WTC11 (cell line): ENCODE results near the gene TJAP1. TPM values are rescaled to one million over a fixed set of nuclear protein-coding genes. Genes with fewer than 3 reads are reported as not detected.

Source experiments
- ATAC-seq: fragments of 200-7000 bp; cut with Tn5 transposase; 2 replicates; pipeline ENCODE4 v1.10.0; 2021; ENCODE audit warnings: mild to moderate bottlenecking, moderate library complexity
- CTCF ChIA-PET: fragments of 300-600 bp; sonication (Branson Sonifier 250); formaldehyde crosslinking; loops from one replicate; lab custom pipeline; 2021; ENCODE audit warnings: antibody characterized with exemption; lab: Charles Lee
- POLR2A ChIA-PET: fragments of 350-600 bp; sonication (Branson Sonifier 250); formaldehyde crosslinking; loops from one replicate; lab custom pipeline; 2021; ENCODE audit warnings: antibody characterized with exemption; lab: Charles Lee
- DNase-seq: peaks from one replicate; pipeline ENCODE4 v3.0.0; 2021; ENCODE audit warnings: low spot score
- H3K27ac Mint-ChIP-seq: 2 replicates; pipeline ENCODE4 v1.8.0; 2021; ENCODE audit warnings: mixed read lengths
- H3K27me3 Mint-ChIP-seq: 2 replicates; pipeline ENCODE4 v1.8.0; 2021; ENCODE audit warnings: low read depth, mild to moderate bottlenecking, moderate library complexity, mixed read lengths
- H3K36me3 Mint-ChIP-seq: 2 replicates; pipeline ENCODE4 v1.8.0; 2021; ENCODE audit warnings: mixed read lengths
- H3K4me1 Mint-ChIP-seq: 2 replicates; pipeline ENCODE4 v1.8.0; 2022; ENCODE audit warnings: mixed read lengths
- H3K4me3 Mint-ChIP-seq: 2 replicates; pipeline ENCODE4 v1.8.0; 2021; ENCODE audit warnings: mild to moderate bottlenecking, moderate library complexity, mixed read lengths
- H3K9me3 Mint-ChIP-seq: 2 replicates; pipeline ENCODE4 v1.8.0; 2021; ENCODE audit warnings: mixed read lengths
- ARID4B ChIP-seq: sonication (generic); formaldehyde crosslinking; IDR thresholded peaks from 2 replicates; pipeline ENCODE4 v1.8.0; 2023; ENCODE audit warnings: missing genetic modification reagents, mild to moderate bottlenecking, borderline replicate concordance
- ATF1 ChIP-seq: sonication (generic); formaldehyde crosslinking; IDR thresholded peaks from 2 replicates; pipeline ENCODE4 v1.8.1; 2023; ENCODE audit warnings: mild to moderate bottlenecking, moderate library complexity, missing genetic modification reagents
- ATF2 ChIP-seq: sonication (generic); formaldehyde crosslinking; IDR thresholded peaks from 2 replicates; pipeline ENCODE4 v1.8.1; 2022; ENCODE audit warnings: low read depth, missing genetic modification reagents, borderline replicate concordance
- ATF6 ChIP-seq: sonication (generic); formaldehyde crosslinking; IDR thresholded peaks from 2 replicates; pipeline ENCODE4 v1.8.1; 2023; ENCODE audit warnings: mild to moderate bottlenecking, missing genetic modification reagents
- CTCF ChIP-seq: fragments of 200-600 bp; IDR thresholded peaks from 2 replicates; pipeline ENCODE4 v1.8.0; 2022; ENCODE audit warnings: antibody characterized with exemption
- E2F1 ChIP-seq: sonication (generic); formaldehyde crosslinking; IDR thresholded peaks from 2 replicates; pipeline ENCODE4 v1.8.0; 2022; ENCODE audit warnings: mild to moderate bottlenecking, missing genetic modification reagents
- E2F5 ChIP-seq: sonication (generic); formaldehyde crosslinking; IDR thresholded peaks from 2 replicates; pipeline ENCODE4 v1.8.1; 2022; ENCODE audit warnings: mild to moderate bottlenecking, moderate library complexity, missing genetic modification reagents
- FOXJ3 ChIP-seq: sonication (generic); formaldehyde crosslinking; IDR thresholded peaks from 2 replicates; pipeline ENCODE4 v1.9.0; 2021; ENCODE audit warnings: missing genetic modification reagents, mild to moderate bottlenecking, borderline replicate concordance
- FOXK1 ChIP-seq: sonication (generic); formaldehyde crosslinking; IDR thresholded peaks from 2 replicates; pipeline ENCODE4 v1.8.0; 2022; ENCODE audit warnings: mild to moderate bottlenecking, moderate library complexity, missing genetic modification reagents
- FOXP1 ChIP-seq: sonication (generic); formaldehyde crosslinking; IDR thresholded peaks from 2 replicates; pipeline ENCODE4 v1.8.0; 2022; ENCODE audit warnings: missing genetic modification reagents, mild to moderate bottlenecking, moderate library complexity, borderline replicate concordance
- FOXP4 ChIP-seq: sonication (generic); formaldehyde crosslinking; IDR thresholded peaks from 2 replicates; pipeline ENCODE4 v1.8.0; 2022; ENCODE audit warnings: mild to moderate bottlenecking, missing genetic modification reagents
- GABPB1 ChIP-seq: sonication (generic); formaldehyde crosslinking; IDR thresholded peaks from 2 replicates; pipeline ENCODE4 v1.8.1; 2023; ENCODE audit warnings: mild to moderate bottlenecking, missing genetic modification reagents
- IRF2 ChIP-seq: sonication (generic); formaldehyde crosslinking; IDR thresholded peaks from 2 replicates; pipeline ENCODE4 v1.8.0; 2022; ENCODE audit warnings: low read depth, missing genetic modification reagents, borderline replicate concordance
- MAX ChIP-seq: sonication (generic); formaldehyde crosslinking; IDR thresholded peaks from 2 replicates; pipeline ENCODE4 v1.8.0; 2022; ENCODE audit warnings: mild to moderate bottlenecking, missing genetic modification reagents
- NFE2L1 ChIP-seq: sonication (generic); formaldehyde crosslinking; IDR thresholded peaks from 2 replicates; pipeline ENCODE4 v1.8.1; 2023; ENCODE audit warnings: missing genetic modification reagents
- NR2C2 ChIP-seq: sonication (generic); formaldehyde crosslinking; IDR thresholded peaks from 2 replicates; pipeline ENCODE4 v1.8.0; 2022; ENCODE audit warnings: mild to moderate bottlenecking, missing genetic modification reagents
- PRRX2 ChIP-seq: fragments of 250-450 bp; sonication (Bioruptor Pico); IDR thresholded peaks from 2 replicates; pipeline ENCODE4 v1.8.0; 2021; ENCODE audit warnings: mild to moderate bottlenecking
- RELA ChIP-seq: sonication (generic); formaldehyde crosslinking; IDR thresholded peaks from 2 replicates; pipeline ENCODE4 v1.8.1; 2022; ENCODE audit warnings: missing genetic modification reagents, mild to moderate bottlenecking, borderline replicate concordance
- TCF7 ChIP-seq: sonication (generic); formaldehyde crosslinking; IDR thresholded peaks from 2 replicates; pipeline ENCODE4 v1.8.0; 2022; ENCODE audit warnings: mild to moderate bottlenecking, low read depth, missing genetic modification reagents, moderate library complexity
- TEAD1 ChIP-seq: sonication (generic); formaldehyde crosslinking; IDR thresholded peaks from 2 replicates; pipeline ENCODE4 v1.8.0; 2022; ENCODE audit warnings: mild to moderate bottlenecking, missing genetic modification reagents
- ZNF263 ChIP-seq: sonication (generic); formaldehyde crosslinking; IDR thresholded peaks from 2 replicates; pipeline ENCODE4 v1.8.1; 2022; ENCODE audit warnings: low read depth, mild to moderate bottlenecking, moderate library complexity, missing genetic modification reagents
- ZNF423 ChIP-seq: fragments of 250-450 bp; sonication (Bioruptor Pico); IDR thresholded peaks from 2 replicates; pipeline ENCODE4 v2.1.2; 2022; ENCODE audit warnings: mild to moderate bottlenecking, moderate library complexity
- total RNA-seq: library from RNA; stranded (reverse); gene quantifications from 3 replicates; pipeline ENCODE4 v1.2.3, GENCODE V29; 2021

TJAP1 gene
- total RNA-seq, 1 experiment from 2014 or later = 40.4 TPM

GRCh38 chr6:43523284-43523683, 45.9 kb downstream of the TJAP1 start (continued):
- TF ChIP-seq ATF2 = no peak
- no peak for TF ChIP-seq E2F5 (CRISPR knock-in tag)
- TF ChIP-seq TEAD1 (CRISPR knock-in tag) = no peak
- TF ChIP-seq ZNF423 (CRISPR knock-in tag) = no peak
- TF ChIP-seq ATF1 (CRISPR knock-in tag) = no peak
- no peak for TF ChIP-seq TCF7
- TF ChIP-seq FOXJ3 (CRISPR knock-in tag) = no peak
- TF ChIP-seq, all 79 proteins: peak for 0

- TF ChIP-seq CTCF (no peak), IRF2 (CRISPR knock-in tag) (no peak), FOXP1 (no peak), TEAD1 (CRISPR knock-in tag) (no peak), NFE2L1 (CRISPR knock-in tag) (no peak), FOXP4 (CRISPR knock-in tag) (no peak), GABPB1 (CRISPR knock-in tag) (no peak), FOXK1 (CRISPR knock-in tag) (no peak), RELA (CRISPR knock-in tag) (no peak), ARID4B (no peak), E2F1 (CRISPR knock-in tag) (no peak), PRRX2 (no peak), ZNF263 (no peak), NR2C2 (CRISPR knock-in tag) (no peak), MAX (CRISPR knock-in tag) (no peak), ATF1 (CRISPR knock-in tag) (no peak), ATF6 (no peak)
- H3K27ac Mint-ChIP-seq = no peak overlapping the region
- H3K27me3 Mint-ChIP-seq = no peaks in the 10 kb centered on the region
- ChIA-PET POLR2A (interaction anchor here (0.6 to 0.7 kb wide), 2 partner anchors 95 to 417 kb away, joined by 3 to 4 read pairs; no protein-coding TSS in a partner anchor), CTCF (no interaction called here)
- no peak overlapping the region for H3K4me3 Mint-ChIP-seq
- no peaks in the 10 kb centered on the region for H3K4me1 Mint-ChIP-seq
- H3K36me3 Mint-ChIP-seq = peaks cover 75% of the 10 kb centered on the region
- ATAC-seq (no peak), DNase-seq (no peak)
- no peaks in the 10 kb centered on the region for H3K9me3 Mint-ChIP-seq
Measured at GRCh38 chr6:43524483-43524961, 47.2 kb downstream of the TJAP1 start.
